Kidney epithelial cell (primary cell): ENCODE results near the gene NCMAP. TPM values are rescaled to one million over a fixed set of nuclear protein-coding genes. Genes with fewer than 3 reads are reported as not detected.

Experiments used
- DNase-seq: peaks from one replicate; pipeline ENCODE4 v3.0.0-alpha.2; 2010; ENCODE audit warnings: low read depth
- H3K27me3 ChIP-seq: 2 replicates; pipeline ENCODE4 v1.6.0; 2011; ENCODE audit warnings: low read length; ENCODE audit not compliant: control insufficient read depth, insufficient read depth
- H3K36me3 ChIP-seq: 2 replicates; pipeline ENCODE4 v1.5.1; 2011; ENCODE audit warnings: low read length; ENCODE audit not compliant: control insufficient read depth, insufficient read depth
- H3K4me3 ChIP-seq: 2 replicates; pipeline ENCODE4 v1.5.1; 2011; ENCODE audit warnings: low read depth, mild to moderate bottlenecking, control low read depth, low read length
- total RNA-seq: library from RNA; depleted of rRNA; stranded (reverse); fragments of >200 nt; gene quantifications from 2 replicates; pipeline ENCODE4 v1.2.3, GENCODE V29; 2015
- TF ChIP-seq, protein P1 (sequence below): IDR thresholded peaks from 2 replicates; pipeline ENCODE4 v1.5.1; 2011; ENCODE audit warnings: mild to moderate bottlenecking, moderate library complexity, low read length, control low read depth, inconsistent platforms; ENCODE audit not compliant: insufficient read depth, poor library complexity, severe bottlenecking

The NCMAP gene
- total RNA-seq, 1 donor from 2014 or later: 1.5 TPM

DNA sequence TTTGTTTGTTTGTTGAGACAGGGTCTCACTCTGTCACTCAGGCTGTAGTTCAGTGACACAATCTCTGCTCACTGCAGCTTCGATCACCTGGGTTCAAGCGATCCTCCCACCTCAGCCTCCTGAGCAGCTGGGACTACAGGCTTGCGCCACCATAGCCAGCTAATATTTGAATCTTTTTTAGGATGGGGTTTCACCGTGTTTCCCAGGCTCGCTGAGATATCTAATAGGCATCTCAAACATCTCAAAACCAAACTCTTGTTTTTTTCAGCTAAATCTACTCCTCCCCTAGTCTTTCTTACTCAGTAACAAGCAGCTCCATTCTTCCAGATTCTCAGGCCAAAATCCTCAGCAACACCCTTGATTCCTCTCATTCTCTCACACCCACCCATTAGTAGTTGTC is 65.2 kb downstream of the NCMAP start:
- no peak for DNase-seq
- no peak overlapping the region for H3K4me3 ChIP-seq
- no peaks in the 10 kb centered on the region for H3K36me3 ChIP-seq
- no peaks in the 10 kb centered on the region for H3K27me3 ChIP-seq
- TF ChIP-seq, protein P1, sequence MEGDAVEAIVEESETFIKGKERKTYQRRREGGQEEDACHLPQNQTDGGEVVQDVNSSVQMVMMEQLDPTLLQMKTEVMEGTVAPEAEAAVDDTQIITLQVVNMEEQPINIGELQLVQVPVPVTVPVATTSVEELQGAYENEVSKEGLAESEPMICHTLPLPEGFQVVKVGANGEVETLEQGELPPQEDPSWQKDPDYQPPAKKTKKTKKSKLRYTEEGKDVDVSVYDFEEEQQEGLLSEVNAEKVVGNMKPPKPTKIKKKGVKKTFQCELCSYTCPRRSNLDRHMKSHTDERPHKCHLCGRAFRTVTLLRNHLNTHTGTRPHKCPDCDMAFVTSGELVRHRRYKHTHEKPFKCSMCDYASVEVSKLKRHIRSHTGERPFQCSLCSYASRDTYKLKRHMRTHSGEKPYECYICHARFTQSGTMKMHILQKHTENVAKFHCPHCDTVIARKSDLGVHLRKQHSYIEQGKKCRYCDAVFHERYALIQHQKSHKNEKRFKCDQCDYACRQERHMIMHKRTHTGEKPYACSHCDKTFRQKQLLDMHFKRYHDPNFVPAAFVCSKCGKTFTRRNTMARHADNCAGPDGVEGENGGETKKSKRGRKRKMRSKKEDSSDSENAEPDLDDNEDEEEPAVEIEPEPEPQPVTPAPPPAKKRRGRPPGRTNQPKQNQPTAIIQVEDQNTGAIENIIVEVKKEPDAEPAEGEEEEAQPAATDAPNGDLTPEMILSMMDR: no peak

DNA sequence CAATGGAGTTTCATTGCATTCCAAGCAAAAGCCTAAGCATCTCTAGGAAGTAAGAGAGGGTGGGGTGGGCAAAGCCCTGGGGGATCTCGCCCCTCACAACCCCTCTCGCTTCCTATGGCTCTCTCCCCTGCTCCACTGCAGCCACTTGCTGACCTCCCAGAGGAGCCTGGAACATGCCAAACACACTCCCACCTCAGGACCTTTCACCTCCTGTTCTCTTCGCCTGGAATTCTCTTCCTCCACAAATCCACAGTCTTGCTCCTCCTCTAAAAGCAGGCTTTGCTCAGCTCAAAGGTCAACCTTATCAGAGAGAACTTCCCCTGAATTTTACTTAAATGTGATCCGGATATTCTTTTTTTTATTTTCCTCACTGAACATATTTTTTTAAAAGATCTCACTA is 66.3 kb downstream of the NCMAP start:
- H3K27me3 ChIP-seq: no peaks in the 10 kb centered on the region
- TF ChIP-seq, protein P1: no peak
- no peak overlapping the region for H3K4me3 ChIP-seq
- DNase-seq: no peak
- no peaks in the 10 kb centered on the region for H3K36me3 ChIP-seq

DNA sequence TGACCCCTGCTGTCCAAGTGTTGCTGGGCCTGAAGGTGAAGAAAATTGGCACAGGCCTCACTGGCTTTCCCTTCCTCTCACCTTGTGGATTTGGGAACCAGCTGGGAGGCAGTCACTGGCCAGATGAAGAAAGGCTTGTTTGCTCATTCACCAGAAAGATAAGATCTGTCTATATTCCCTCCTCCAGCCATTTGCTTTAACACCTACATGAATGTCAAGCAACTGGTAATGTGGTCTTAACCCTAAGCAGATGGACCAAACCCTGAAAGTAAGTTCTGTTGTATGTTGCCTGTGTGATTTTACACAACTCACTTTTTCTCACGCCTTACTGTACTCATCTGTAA is 76.9 kb downstream of the NCMAP start:
- Histone ChIP-seq H3K27me3 (no peaks in the 10 kb centered on the region), H3K36me3 (no peaks in the 10 kb centered on the region), H3K4me3 (no peak overlapping the region)
- TF ChIP-seq, protein P1: no peak
- DNase-seq: no peak

DNA sequence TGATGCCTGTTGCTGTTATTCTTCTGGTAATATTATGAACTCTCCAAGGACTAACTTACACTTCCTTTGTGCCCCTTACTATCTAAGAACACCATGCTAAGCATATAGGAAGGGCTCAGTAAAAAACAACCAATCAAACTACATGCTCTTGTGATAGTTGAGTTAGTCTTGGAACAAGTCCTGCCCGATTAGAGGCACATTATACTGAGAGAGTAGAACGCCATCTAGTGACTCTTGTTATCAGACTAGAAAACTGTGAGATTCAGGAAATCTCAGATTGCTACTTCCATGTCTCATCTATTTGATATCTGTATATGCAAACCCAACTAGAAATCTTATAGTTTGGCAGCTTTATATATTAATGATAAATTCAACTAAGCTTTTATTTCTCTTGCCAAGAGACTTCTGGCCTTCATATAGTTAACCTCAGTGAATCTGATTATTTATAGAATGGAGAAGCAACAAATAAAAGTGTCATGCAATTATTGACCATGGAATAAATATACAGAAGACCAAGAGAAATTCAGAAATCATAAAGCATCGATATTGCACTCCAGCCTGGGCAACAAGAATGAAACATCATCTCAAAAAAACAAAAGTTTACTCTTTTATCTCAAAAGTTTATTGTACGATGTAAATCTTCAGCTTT is 79.4 kb downstream of the NCMAP start:
- no peaks in the 10 kb centered on the region for H3K36me3 ChIP-seq
- H3K27me3 ChIP-seq: no peaks in the 10 kb centered on the region
- TF ChIP-seq, protein P1: peak; percentile 60
- DNase-seq: peak; percentile 42
- no peak overlapping the region for H3K4me3 ChIP-seq

DNA sequence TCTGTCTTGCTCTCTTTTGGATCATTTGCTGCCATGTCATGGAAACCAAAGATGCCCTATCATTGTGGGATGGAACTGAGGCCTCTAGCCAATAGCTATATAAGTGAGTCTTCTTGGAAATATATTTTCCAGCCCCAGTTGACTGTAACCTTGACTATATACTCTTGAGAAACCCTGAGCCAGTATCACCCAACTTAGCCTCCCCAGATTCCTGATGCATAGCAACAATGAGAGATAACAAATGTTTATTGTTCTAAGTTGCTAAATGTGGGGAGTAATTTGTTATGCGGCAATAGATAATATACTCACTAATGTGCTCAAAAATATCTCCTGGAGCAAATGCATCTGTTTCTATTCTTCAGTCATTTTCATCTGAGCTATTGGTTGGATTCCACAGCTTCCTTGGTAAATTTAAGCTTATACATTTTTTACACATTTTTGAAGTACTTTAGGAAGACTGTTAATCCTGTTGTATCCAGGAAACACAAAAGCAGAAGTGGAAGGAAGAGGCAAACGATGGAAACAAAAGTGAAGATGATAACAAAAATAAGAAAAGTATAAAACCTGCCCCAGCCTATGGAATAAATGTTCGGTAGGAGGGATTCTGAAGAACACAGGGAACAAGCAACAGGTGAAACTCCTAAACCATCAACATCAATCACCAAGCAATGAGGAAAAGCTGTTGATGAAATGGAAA is 80.9 kb downstream of the NCMAP start:
- TF ChIP-seq, protein P1: no peak
- H3K27me3 ChIP-seq: no peaks in the 10 kb centered on the region

DNA sequence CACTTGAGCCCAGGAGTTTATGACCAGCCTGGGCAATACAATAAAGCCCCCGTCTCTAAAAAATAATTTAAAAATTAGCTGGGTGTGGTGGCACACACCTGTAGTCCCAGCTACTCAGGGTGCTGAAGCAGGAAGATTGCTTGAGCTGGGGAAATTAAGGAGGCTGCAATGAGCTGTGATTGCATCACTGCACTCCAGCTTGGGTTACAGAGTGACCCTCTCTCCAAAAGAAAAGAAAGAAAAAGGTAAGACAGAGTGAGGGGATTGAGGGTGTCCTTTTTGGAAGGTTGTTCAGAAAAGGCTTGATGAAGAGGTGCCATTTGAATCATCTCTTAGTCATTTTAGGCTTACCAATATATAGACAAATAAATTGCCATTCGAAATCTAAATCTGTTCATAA is 83.2 kb downstream of the NCMAP start:
- no peak overlapping the region for H3K4me3 ChIP-seq
- H3K27me3 ChIP-seq: no peaks in the 10 kb centered on the region
- TF ChIP-seq, protein P1: no peak
- no peaks in the 10 kb centered on the region for H3K36me3 ChIP-seq
- no peak for DNase-seq

More for the DNA sequence above, 80.9 kb downstream of the NCMAP start:
- no peaks in the 10 kb centered on the region for H3K36me3 ChIP-seq
- no peak overlapping the region for H3K4me3 ChIP-seq
- no peak for DNase-seq
